Activated T-cell treated with anti-CD3 and anti-CD28 coated beads for 4 hours (primary cell): Measurements from ENCODE around the gene UVRAG.

ENCODE experiments used
- DNase-seq: peaks from one replicate; pipeline ENCODE4 v3.0.0-alpha.2; 2020

UVRAG gene

GRCh38 chr11:75784506-75784905 lies 30.5 kb upstream of the UVRAG start:
- no peak for DNase-seq

DNA sequence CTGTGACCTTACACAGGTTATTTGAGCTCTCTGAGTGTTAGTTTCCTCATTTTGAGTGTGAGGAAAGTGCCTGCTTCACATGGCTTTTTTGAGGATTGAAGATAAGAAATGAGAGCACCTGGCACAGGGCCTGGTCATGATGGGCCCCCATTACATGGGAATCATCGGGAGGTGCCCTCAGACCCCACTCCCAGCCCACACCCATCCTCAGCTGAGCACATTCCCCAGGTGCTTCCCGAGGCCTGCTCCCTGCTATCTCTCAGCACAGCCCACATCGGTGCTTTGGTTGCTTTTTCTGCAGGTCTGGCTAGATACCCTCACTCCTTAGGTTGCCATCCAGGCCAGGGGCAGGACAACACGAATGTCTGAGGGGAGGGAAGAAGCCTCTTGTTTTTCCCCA lies 29.8 kb upstream of the UVRAG start:
- no peak for DNase-seq

DNA sequence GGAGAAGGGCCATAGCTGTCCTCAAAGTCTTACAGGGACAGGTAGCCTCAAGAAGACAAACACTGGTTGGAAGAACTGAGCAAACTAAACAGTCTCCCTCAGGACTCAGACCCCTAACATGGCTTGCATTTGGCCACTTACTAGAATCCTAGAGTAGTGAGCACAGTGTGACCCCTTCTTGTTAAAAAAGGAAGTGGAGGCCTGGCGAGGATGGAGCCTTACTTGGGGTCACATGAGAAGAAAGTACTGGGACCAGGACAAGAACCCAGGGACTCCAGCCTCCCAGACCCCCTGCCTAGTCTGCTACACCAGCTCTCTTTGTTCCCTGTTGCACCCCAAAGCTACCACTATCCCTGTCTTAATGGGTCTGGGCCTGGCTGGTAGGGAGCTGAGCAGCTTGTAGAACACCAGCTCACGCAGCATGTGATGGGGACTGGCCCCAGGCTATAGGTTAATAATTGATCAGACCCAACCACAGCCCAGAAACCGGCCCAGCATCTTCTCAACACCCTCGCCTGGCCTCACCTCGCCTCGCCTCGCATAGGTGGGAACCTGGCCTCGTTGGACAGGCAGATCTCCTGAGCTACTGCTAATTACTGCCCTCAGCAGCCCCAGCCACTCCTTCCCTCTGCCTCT lies 28.8 kb upstream of the UVRAG start:
- DNase-seq, result no peak

DNA sequence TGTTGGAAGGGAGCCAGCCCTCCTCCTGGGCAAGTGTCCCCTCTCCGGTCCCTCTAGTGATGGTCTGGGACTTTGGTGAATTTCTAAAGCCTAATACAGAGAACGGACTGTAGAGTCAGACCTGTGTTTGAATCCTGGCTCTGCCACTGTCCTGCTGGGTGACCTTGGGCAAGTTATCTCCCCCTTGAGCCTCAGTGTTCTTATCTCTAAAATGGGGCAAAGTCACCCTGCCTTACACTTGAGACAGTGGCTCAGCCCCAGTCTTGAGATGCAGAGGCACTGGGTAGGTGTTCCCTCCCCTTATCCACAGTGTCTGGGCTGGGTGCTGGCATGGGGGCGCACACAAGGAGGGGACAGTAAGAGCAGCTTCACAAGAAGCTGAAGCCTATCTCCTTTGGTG lies 25.5 kb upstream of the UVRAG start:
- no peak for DNase-seq

- no peak for DNase-seq
Observed at GRCh38 chr11:75790986-75791385, 24.0 kb upstream of the UVRAG start.

GRCh38 chr11:75792127-75792731 lies 22.8 kb upstream of the UVRAG start:
- no peak for DNase-seq

- no peak for DNase-seq
Observed at GRCh38 chr11:75792997-75793800, 21.8 kb upstream of the UVRAG start.

GRCh38 chr11:75793966-75794365 lies 21.0 kb upstream of the UVRAG start:
- no peak for DNase-seq

- no peak for DNase-seq
Observed at GRCh38 chr11:75795276-75796090, 19.5 kb upstream of the UVRAG start.

DNA sequence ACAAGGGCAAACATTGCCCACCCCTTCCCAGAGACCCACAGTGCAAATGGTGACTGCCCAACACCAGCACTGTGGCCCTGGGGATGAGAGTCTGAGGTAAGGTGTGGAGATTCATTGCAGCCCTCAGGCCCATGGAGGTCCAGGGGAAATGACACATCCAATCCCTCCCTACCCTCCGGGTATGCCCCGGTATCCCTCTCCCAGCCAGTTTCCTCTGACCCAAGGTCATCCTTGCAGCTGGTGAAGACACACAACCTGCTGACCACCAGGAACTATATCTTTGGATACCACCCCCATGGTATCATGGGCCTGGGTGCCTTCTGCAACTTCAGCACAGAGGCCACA lies 18.9 kb upstream of the UVRAG start:
- no peak for DNase-seq

DNA sequence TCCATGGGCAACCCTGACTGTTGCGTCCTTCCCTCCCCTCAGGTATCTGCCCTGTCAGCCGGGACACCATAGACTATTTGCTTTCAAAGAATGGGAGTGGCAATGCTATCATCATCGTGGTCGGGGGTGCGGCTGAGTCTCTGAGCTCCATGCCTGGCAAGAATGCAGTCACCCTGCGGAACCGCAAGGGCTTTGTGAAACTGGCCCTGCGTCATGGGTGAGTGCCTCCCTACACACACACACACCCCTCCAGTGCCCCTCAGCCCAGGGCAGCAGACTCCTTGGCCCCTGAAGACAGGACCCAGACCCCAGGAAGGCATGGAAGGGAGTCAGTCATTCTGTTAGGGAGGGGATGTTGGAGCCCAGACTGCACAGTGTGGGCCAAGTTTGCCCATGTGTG lies 17.9 kb upstream of the UVRAG start:
- no peak for DNase-seq

DNA sequence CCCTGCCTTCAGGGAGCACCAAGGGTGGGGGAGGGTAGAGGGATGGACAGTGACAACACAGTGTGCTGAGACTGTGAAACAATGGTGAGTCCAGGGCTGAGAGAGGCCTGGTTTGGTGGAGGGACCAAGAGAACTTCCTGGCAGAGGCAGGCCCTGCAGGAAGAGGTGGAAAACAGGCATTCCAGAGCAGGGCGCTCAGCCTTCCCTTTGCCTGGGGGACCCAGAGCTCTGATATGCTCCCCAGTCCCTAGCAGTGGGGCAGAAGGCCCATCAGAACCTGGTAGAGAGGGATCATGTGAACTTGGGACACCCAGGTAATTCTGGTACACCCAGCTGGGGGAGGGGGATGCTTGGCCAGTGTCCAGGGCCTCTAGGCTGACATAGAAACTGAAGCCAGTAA lies 17.2 kb upstream of the UVRAG start:
- no peak for DNase-seq

- DNase-seq, result no peak
Observed at GRCh38 chr11:75800136-75800675, 14.8 kb upstream of the UVRAG start.

DNA sequence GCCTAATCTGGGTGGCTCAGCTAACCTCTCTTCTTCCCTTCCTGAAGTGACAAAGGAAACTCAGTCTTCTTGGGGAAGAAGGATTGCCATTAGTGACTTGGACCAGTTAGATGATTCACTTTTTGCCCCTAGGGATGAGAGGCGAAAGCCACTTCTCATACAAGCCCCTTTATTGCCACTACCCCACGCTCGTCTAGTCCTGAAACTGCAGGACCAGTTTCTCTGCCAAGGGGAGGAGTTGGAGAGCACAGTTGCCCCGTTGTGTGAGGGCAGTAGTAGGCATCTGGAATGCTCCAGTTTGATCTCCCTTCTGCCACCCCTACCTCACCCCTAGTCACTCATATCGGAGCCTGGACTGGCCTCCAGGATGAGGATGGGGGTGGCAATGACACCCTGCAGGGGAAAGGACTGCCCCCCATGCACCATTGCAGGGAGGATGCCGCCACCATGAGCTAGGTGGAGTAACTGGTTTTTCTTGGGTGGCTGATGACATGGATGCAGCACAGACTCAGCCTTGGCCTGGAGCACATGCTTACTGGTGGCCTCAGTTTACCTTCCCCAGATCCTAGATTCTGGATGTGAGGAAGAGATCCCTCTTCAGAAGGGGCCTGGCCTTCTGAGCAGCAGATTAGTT lies 14.2 kb upstream of the UVRAG start:
- no peak for DNase-seq

DNA sequence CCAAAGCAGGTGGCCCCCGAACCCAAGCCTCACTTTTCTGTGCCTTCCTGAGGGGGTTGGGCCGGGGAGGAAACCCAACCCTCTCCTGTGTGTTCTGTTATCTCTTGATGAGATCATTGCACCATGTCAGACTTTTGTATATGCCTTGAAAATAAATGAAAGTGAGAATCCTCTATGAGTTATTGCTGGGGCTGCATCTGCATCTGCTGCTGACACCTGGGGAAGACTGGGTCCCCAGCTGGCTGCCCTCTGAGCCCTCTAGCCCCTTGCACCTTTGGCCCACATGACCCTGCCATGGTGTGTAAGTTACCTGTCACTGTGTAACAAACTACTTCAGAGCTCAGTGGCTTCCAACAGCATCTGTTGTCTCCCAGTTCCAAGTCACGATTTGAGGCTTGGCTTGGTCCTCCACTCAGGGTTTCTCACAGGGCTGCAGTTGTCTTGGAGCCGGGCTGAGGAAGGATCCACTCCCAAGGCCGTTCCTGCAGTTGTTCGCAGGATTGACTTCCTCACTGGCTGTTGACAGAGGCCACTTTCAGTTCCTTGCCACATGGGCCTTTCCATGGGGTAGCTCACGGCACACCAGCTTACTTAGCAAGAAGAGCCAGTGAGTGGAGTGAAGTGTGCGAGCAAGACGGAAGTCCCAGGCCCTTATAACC lies 13.5 kb upstream of the UVRAG start:
- DNase-seq, result no peak

- DNase-seq, result no peak
Observed at GRCh38 chr11:75802021-75802912, 12.7 kb upstream of the UVRAG start.

DNA sequence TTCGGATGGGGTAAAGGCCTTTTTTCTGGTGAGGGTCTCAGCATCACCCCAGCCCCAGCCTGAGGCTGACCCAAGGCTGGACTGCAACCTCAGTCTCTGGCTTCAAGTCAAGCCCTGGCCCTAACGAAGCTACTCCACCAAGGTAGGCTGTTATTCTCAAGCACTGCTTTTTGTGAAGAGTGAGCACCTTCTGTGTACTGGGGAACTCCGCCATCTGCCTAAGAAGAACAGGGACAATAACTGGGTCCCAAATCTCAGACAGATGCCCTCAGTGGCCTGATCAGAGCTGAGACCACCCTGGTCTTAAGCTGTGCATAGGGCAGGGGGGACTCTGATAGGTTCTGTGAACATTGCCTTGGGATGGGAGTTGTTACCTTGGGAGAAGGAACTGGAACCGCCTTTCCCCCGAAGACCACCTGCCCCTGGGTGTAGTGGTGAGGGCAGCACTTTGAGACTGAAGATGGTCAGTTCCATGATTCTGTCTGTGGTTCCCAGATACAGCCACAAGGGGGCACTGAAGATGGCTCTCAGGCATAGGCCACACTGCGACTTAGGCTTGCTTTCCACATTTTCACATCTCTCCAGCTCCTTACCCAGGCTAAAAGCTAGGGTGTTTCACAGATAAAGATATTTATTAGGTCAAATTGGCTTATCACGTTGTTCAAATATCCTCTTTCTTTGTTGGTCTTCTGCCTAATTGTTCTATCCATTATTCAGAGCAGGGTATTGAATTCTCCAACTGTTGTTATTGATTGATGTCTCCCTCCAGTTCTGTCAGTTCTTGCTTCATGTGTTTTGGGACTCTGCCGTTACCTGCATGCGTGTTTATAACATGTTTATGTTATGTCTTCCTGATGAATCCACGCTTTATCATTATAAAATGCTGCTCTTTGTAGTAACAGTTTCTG lies 11.8 kb upstream of the UVRAG start:
- DNase-seq, result peak; percentile 62

GRCh38 chr11:75809111-75809510 lies 5.9 kb upstream of the UVRAG start:
- no peak for DNase-seq

DNA sequence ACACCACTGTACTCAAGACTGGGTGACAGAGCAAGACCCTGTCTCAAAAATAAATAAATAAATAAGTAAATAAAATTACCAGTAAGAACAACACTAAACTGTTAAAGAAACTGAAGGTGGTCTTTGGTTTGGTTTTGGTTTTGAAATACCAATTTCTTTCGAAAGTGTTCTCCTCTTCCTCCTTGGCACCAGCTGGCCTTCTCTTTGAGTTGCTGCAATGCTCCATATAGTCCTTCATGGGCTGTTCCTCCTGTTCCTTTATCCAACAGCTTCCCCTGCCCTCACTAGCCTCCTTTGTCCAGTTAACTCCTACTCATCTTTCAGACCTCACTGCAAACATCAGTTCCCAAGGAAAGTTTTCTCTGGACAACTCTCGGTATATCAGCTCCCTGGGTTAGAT lies 5.0 kb upstream of the UVRAG start:
- no peak for DNase-seq
